Measurements from ENCODE around the gene PIK3CD. TPM values are rescaled to one million over a fixed set of nuclear protein-coding genes. Genes with fewer than 3 reads are reported as not detected.

PIK3CD gene
- total and polyA plus RNA-seq, 2 of the 4 experiments (the other 2 are of a cell fraction): 5.0 to 12.1 TPM

DNA sequence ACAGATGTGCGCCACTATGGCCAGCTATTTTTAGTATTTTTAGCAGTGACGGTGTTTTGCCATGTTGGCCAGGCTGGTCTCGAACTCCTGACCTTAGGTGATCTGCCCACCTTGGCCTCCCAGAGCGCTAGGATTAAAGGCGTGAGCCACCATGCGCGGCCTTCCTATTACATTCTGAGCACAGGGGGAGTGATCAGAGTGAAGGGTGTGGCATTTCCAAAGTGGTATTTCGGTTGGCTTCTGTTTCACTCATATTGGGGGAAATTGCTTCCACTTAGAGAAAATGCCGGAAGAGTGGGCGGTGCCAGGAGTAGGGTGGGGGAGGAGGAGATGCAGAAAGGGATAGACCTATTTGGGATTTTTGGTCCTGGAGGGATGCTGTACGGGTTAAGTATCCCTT is 4.3 kb downstream of the PIK3CD start:
- ATAC-seq (ENCODE audit: low read depth) (no peak), DNase-seq (no peak)
- Histone ChIP-seq H3K14ac (replicated peaks; ENCODE audit: low read depth, low read length) (no peak overlapping the region), H3K27ac (ENCODE audit: insufficient read depth, low read length) (no peak overlapping the region), H3K4me3 (ENCODE audit: insufficient read depth, low read depth, low read length) (no peak overlapping the region), H2BK15ac (ENCODE audit: low read depth, low read length) (no peak overlapping the region), H3K9me3 (ENCODE audit: control insufficient read depth, insufficient read depth, low read length) (no peaks in the 10 kb centered on the region), H3K4ac (ENCODE audit: low read depth, low read length) (no peak overlapping the region), H3K4me2 (ENCODE audit: low read depth, low read length) (no peak overlapping the region), H4K91ac (ENCODE audit: insufficient read depth, low read depth, low read length) (no peak overlapping the region), H3K4me1 (ENCODE audit: control insufficient read depth, insufficient read depth, low read length) (peaks cover 6% of the 10 kb centered on the region; the same call in 1 of the 2 replicates), H2BK20ac (ENCODE audit: low read depth, low read length) (no peak overlapping the region), H3K36me3 (ENCODE audit: control insufficient read depth, insufficient read depth, low read length) (no peaks in the 10 kb centered on the region), H4K20me1 (ENCODE audit: insufficient read depth, low read length) (no peaks in the 10 kb centered on the region), H3K79me1 (ENCODE audit: low read depth in 1 of 2, low read length in 2 of 2) (no peaks in the 10 kb centered on the region), H3K27me3 (ENCODE audit: control insufficient read depth, insufficient read depth, low read length) (peaks cover 20% of the 10 kb centered on the region; the same call in 1 of the 2 replicates), H3K18ac (ENCODE audit: low read depth, low read length) (no peak overlapping the region), H3K9me1 (ENCODE audit: insufficient read depth, low read length) (0 out of 2 replicates have a peak, but pooled peaks cover 3% of the 10 kb centered on the region), H2AK5ac (ENCODE audit: low read depth, low read length) (no peak overlapping the region), H2BK5ac (ENCODE audit: low read depth, low read length, poor library complexity, severe bottlenecking) (no peak overlapping the region), H3K9ac (ENCODE audit: low read depth, low read length) (no peak overlapping the region), H2AK9ac (replicated peaks; ENCODE audit: low read depth, low read length, poor library complexity) (no peak overlapping the region), H3K23ac (ENCODE audit: low read depth, low read length) (no peak overlapping the region), H3K56ac (ENCODE audit: extremely low read depth, insufficient read depth, low read length) (no peak overlapping the region), H2AFZ (replicated peaks; ENCODE audit: low read length, poor library complexity) (no peak overlapping the region), H4K8ac (ENCODE audit: low read depth in 2 of 2, low read length in 2 of 2) (no peak overlapping the region), H2BK120ac (ENCODE audit: low read depth, low read length) (no peak overlapping the region), H4K5ac (ENCODE audit: low read depth, low read length) (no peak overlapping the region)
- BruUV-seq (replicated peaks): no TSS peak
- ChIA-PET CTCF (interaction anchor here (1.1 kb wide), 1 partner anchor 549 kb away, joined by 3 read pairs; no protein-coding TSS in a partner anchor), POLR2A (ENCODE audit: unreplicated experiment) (no interaction called here)
- in situ Hi-C loops (cut with MboI; ENCODE audit: low sequenced_read_pairs) (no loop called here), dilution Hi-C loops (cut with HindIII; ENCODE audit: low sequenced_read_pairs, unreplicated experiment) (no loop called here), intact Hi-C loops (cut with micrococcal nuclease) (no loop called here)
- no peak for TF ChIP-seq RCOR1 (IDR thresholded peaks at IDR 0.05; ENCODE audit: insufficient replicate concordance, low read length)
- no peak for TF ChIP-seq FOS (IDR thresholded peaks at IDR 0.05; ENCODE audit: low read depth, low read length)
- no peak for TF ChIP-seq MAFK (IDR thresholded peaks at IDR 0.05; ENCODE audit: low read depth, low read length)
- no peak for TF ChIP-seq SMC3 (IDR thresholded peaks at IDR 0.05; ENCODE audit: low read depth, low read length)
- TF ChIP-seq, protein P1, sequence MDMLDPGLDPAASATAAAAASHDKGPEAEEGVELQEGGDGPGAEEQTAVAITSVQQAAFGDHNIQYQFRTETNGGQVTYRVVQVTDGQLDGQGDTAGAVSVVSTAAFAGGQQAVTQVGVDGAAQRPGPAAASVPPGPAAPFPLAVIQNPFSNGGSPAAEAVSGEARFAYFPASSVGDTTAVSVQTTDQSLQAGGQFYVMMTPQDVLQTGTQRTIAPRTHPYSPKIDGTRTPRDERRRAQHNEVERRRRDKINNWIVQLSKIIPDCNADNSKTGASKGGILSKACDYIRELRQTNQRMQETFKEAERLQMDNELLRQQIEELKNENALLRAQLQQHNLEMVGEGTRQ (IDR thresholded peaks at IDR 0.05; ENCODE audit: low read depth, low read length): no peak
- TF ChIP-seq, protein P2, sequence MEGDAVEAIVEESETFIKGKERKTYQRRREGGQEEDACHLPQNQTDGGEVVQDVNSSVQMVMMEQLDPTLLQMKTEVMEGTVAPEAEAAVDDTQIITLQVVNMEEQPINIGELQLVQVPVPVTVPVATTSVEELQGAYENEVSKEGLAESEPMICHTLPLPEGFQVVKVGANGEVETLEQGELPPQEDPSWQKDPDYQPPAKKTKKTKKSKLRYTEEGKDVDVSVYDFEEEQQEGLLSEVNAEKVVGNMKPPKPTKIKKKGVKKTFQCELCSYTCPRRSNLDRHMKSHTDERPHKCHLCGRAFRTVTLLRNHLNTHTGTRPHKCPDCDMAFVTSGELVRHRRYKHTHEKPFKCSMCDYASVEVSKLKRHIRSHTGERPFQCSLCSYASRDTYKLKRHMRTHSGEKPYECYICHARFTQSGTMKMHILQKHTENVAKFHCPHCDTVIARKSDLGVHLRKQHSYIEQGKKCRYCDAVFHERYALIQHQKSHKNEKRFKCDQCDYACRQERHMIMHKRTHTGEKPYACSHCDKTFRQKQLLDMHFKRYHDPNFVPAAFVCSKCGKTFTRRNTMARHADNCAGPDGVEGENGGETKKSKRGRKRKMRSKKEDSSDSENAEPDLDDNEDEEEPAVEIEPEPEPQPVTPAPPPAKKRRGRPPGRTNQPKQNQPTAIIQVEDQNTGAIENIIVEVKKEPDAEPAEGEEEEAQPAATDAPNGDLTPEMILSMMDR (conservative IDR thresholded peaks at IDR 0.05; ENCODE audit: low read depth, low read length): no peak
- no peak for TF ChIP-seq MXI1 (IDR thresholded peaks at IDR 0.05; ENCODE audit: borderline replicate concordance, low read depth, low read length)
- TF ChIP-seq CHD1 (IDR thresholded peaks at IDR 0.05; ENCODE audit: low read depth, low read length): no peak
- no peak for TF ChIP-seq CEBPB (IDR thresholded peaks at IDR 0.05; ENCODE audit: low read depth, low read length)
- TF ChIP-seq BHLHE40 (IDR thresholded peaks at IDR 0.05; ENCODE audit: low read depth, low read length): no peak
- no peak for TF ChIP-seq POLR2A (IDR thresholded peaks at IDR 0.05; ENCODE audit: low read depth, low read length)
- TF ChIP-seq NFE2L2 (IDR thresholded peaks at IDR 0.05; ENCODE audit: low read depth, low read length): no peak
- TF ChIP-seq RFX5 (IDR thresholded peaks at IDR 0.05; ENCODE audit: low read depth, low read length): no peak
- no peak for TF ChIP-seq RAD21 (IDR thresholded peaks at IDR 0.05; ENCODE audit: low read length)
- no peak for TF ChIP-seq MAZ (IDR thresholded peaks at IDR 0.05; ENCODE audit: borderline replicate concordance, low read depth, low read length)
- TF ChIP-seq, protein P3, sequence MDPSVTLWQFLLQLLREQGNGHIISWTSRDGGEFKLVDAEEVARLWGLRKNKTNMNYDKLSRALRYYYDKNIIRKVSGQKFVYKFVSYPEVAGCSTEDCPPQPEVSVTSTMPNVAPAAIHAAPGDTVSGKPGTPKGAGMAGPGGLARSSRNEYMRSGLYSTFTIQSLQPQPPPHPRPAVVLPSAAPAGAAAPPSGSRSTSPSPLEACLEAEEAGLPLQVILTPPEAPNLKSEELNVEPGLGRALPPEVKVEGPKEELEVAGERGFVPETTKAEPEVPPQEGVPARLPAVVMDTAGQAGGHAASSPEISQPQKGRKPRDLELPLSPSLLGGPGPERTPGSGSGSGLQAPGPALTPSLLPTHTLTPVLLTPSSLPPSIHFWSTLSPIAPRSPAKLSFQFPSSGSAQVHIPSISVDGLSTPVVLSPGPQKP (IDR thresholded peaks at IDR 0.05; ENCODE audit: borderline replicate concordance, low read depth, low read length): no peak
- 88% methylated on average over 4 of the region's 11 CpGs; no CpG with 5 or more reads in 1 of the 2 experiments for WGBS, 2 experiments (ENCODE audit: extremely low coverage in 2 of 2, insufficient read length in 1 of 2)

Data from IMR-90 (cell line).